ENCODE measurements around the gene MARCHF2. TPM values are rescaled to one million over a fixed set of nuclear protein-coding genes. Genes with fewer than 3 reads are reported as not detected.
A peak's percentile ranks its signal among the peaks of the same experiment; 100 is the strongest.
"Not testable (repeated sequence)": the region's sequence is repeated elsewhere in the genome, so short reads cannot be mapped to it uniquely, and the experiment has no call there.

MARCHF2 gene
- total RNA-seq, 1 experiment from 2014 or later, result 10.1 TPM

- DNase-seq; H3K4me1 ChIP-seq (ENCODE audit: low read length); H3K27me3 ChIP-seq (ENCODE audit: low read length); H3K9me3 ChIP-seq (ENCODE audit: low read length); H3K4me3 ChIP-seq (ENCODE audit: low read length); H3K9me2 ChIP-seq (replicated peaks; ENCODE audit: insufficient read depth, low read length); H3K36me3 ChIP-seq (ENCODE audit: insufficient read depth, low read length); H3K9ac ChIP-seq (ENCODE audit: low read length); H3K4me2 ChIP-seq (ENCODE audit: low read depth, low read length, poor library complexity, severe bottlenecking); H3K27ac ChIP-seq (ENCODE audit: low read length); H4K20me1 ChIP-seq (ENCODE audit: insufficient read depth, low read depth, low read length); H2AFZ ChIP-seq (ENCODE audit: low read length); H3K79me2 ChIP-seq (ENCODE audit: low read length): not testable (repeated sequence)
Measured at GRCh38 chr19:8385566-8385965, 27.5 kb upstream of the MARCHF2 start.

GRCh38 chr19:8386419-8386818, 26.7 kb upstream of the MARCHF2 start:
- Histone ChIP-seq H3K4me1 (ENCODE audit: low read length) (peaks cover 14% of the 10 kb centered on the region), H3K79me2 (ENCODE audit: low read length) (peaks cover 14% of the 10 kb centered on the region)
- H3K4me3 ChIP-seq (ENCODE audit: low read length); DNase-seq; H4K20me1 ChIP-seq (ENCODE audit: insufficient read depth, low read depth, low read length); H3K27ac ChIP-seq (ENCODE audit: low read length); H3K9ac ChIP-seq (ENCODE audit: low read length); H3K4me2 ChIP-seq (ENCODE audit: low read depth, low read length, poor library complexity, severe bottlenecking); H3K9me3 ChIP-seq (ENCODE audit: low read length); H3K27me3 ChIP-seq (ENCODE audit: low read length); H3K9me2 ChIP-seq (replicated peaks; ENCODE audit: insufficient read depth, low read length); H2AFZ ChIP-seq (ENCODE audit: low read length); H3K36me3 ChIP-seq (ENCODE audit: insufficient read depth, low read length): not testable (repeated sequence)

- Histone ChIP-seq H3K4me2 (ENCODE audit: low read depth, low read length, poor library complexity, severe bottlenecking) (no peak overlapping the region), H3K27ac (ENCODE audit: low read length) (no peak overlapping the region), H3K9ac (ENCODE audit: low read length) (no peak overlapping the region)
Measured at GRCh38 chr19:8386990-8387389, 26.1 kb upstream of the MARCHF2 start.

GRCh38 chr19:8387688-8388611, 25.2 kb upstream of the MARCHF2 start:
- Histone ChIP-seq H3K9me3 (ENCODE audit: low read length) (no peaks in the 10 kb centered on the region), H3K36me3 (ENCODE audit: insufficient read depth, low read length) (no peaks in the 10 kb centered on the region; the same call in 1 of the 2 replicates), H3K27me3 (ENCODE audit: low read length) (no peaks in the 10 kb centered on the region), H3K27ac (ENCODE audit: low read length) (no peak overlapping the region), H3K4me1 (ENCODE audit: low read length) (peaks cover 19% of the 10 kb centered on the region), H3K9ac (ENCODE audit: low read length) (no peak overlapping the region), H3K4me2 (ENCODE audit: low read depth, low read length, poor library complexity, severe bottlenecking) (no peak overlapping the region), H3K79me2 (ENCODE audit: low read length) (peaks cover 28% of the 10 kb centered on the region), H2AFZ (ENCODE audit: low read length) (no peak overlapping the region), H3K9me2 (replicated peaks; ENCODE audit: insufficient read depth, low read length) (no peaks in the 10 kb centered on the region), H4K20me1 (ENCODE audit: insufficient read depth, low read depth, low read length) (peaks cover 15% of the 10 kb centered on the region), H3K4me3 (ENCODE audit: low read length) (no peak overlapping the region)
- no peak for DNase-seq

More at GRCh38 chr19:8386990-8387389, 26.1 kb upstream of the MARCHF2 start:
- no peak for DNase-seq
- Histone ChIP-seq H2AFZ (ENCODE audit: low read length) (no peak overlapping the region), H3K4me3 (ENCODE audit: low read length) (no peak overlapping the region), H3K9me2 (replicated peaks; ENCODE audit: insufficient read depth, low read length) (no peaks in the 10 kb centered on the region), H3K36me3 (ENCODE audit: insufficient read depth, low read length) (no peaks in the 10 kb centered on the region; the same call in 1 of the 2 replicates), H3K27me3 (ENCODE audit: low read length) (no peaks in the 10 kb centered on the region), H4K20me1 (ENCODE audit: insufficient read depth, low read depth, low read length) (peaks cover 10% of the 10 kb centered on the region), H3K4me1 (ENCODE audit: low read length) (peaks cover 18% of the 10 kb centered on the region), H3K9me3 (ENCODE audit: low read length) (no peaks in the 10 kb centered on the region), H3K79me2 (ENCODE audit: low read length) (peaks cover 20% of the 10 kb centered on the region)

GRCh38 chr19:8388612-8388958, 24.5 kb upstream of the MARCHF2 start:
- Histone ChIP-seq H3K27me3 (ENCODE audit: low read length) (no peaks in the 10 kb centered on the region), H3K9ac (ENCODE audit: low read length) (peak overlapping the region; percentile 79; the same call in 1 of the 2 replicates), H3K79me2 (ENCODE audit: low read length) (peaks cover 34% of the 10 kb centered on the region)

GRCh38 chr19:8389891-8390616, 23.1 kb upstream of the MARCHF2 start, which contains the start of gene RAB11B:
Gene RAB11B (plus strand): TSS chr19:8390360. CDS start chr19:8390417, 57 bp downstream.
- H3K9me2 ChIP-seq (replicated peaks; ENCODE audit: insufficient read depth, low read length), result no peaks in the 10 kb centered on the region
- peak within 1 kb of the TSS; percentile 94 for H3K4me3 ChIP-seq (ENCODE audit: low read length)
- peak within 1 kb of the TSS; percentile 99 for H3K9ac ChIP-seq (ENCODE audit: low read length)
- H3K27ac ChIP-seq (ENCODE audit: low read length), result peak within 1 kb of the TSS; percentile 91
- H3K4me1 ChIP-seq (ENCODE audit: low read length), result peaks cover 19% of the 10 kb centered on the region
- peaks cover 49% of the 10 kb centered on the region for H3K79me2 ChIP-seq (ENCODE audit: low read length)
- H2AFZ ChIP-seq (ENCODE audit: low read length), result no peak within 1 kb of the TSS; the same call in 1 of the 2 replicates
- H3K27me3 ChIP-seq (ENCODE audit: low read length), result no peaks in the 10 kb centered on the region
- H3K36me3 ChIP-seq (ENCODE audit: insufficient read depth, low read length), result no peaks in the 10 kb centered on the region; the same call in 1 of the 2 replicates
- peak; percentile 100 for DNase-seq
- H3K4me2 ChIP-seq (ENCODE audit: low read depth, low read length, poor library complexity, severe bottlenecking), result peak within 1 kb of the TSS; percentile 87
- H4K20me1 ChIP-seq (ENCODE audit: insufficient read depth, low read depth, low read length), result peaks cover 25% of the 10 kb centered on the region
- no peaks in the 10 kb centered on the region for H3K9me3 ChIP-seq (ENCODE audit: low read length)

More at GRCh38 chr19:8388612-8388958, 24.5 kb upstream of the MARCHF2 start:
- DNase-seq, result no peak
- no peaks in the 10 kb centered on the region; the same call in 1 of the 2 replicates for H3K36me3 ChIP-seq (ENCODE audit: insufficient read depth, low read length)
- peaks cover 21% of the 10 kb centered on the region for H4K20me1 ChIP-seq (ENCODE audit: insufficient read depth, low read depth, low read length)
- H3K9me3 ChIP-seq (ENCODE audit: low read length), result no peaks in the 10 kb centered on the region
- no peak overlapping the region for H2AFZ ChIP-seq (ENCODE audit: low read length)
- H3K4me1 ChIP-seq (ENCODE audit: low read length), result peaks cover 19% of the 10 kb centered on the region
- peak overlapping the region; percentile 73; the same call in 1 of the 2 replicates for H3K4me3 ChIP-seq (ENCODE audit: low read length)
- H3K9me2 ChIP-seq (replicated peaks; ENCODE audit: insufficient read depth, low read length), result no peaks in the 10 kb centered on the region
- H3K4me2 ChIP-seq (ENCODE audit: low read depth, low read length, poor library complexity, severe bottlenecking), result peak overlapping the region; percentile 79
- no peak overlapping the region for H3K27ac ChIP-seq (ENCODE audit: low read length)

GRCh38 chr19:8390617-8390981, 22.5 kb upstream of the MARCHF2 start:
- H4K20me1 ChIP-seq (ENCODE audit: insufficient read depth, low read depth, low read length), result peaks cover 30% of the 10 kb centered on the region
- H3K36me3 ChIP-seq (ENCODE audit: insufficient read depth, low read length), result no peaks in the 10 kb centered on the region; the same call in 1 of the 2 replicates
- H3K4me2 ChIP-seq (ENCODE audit: low read depth, low read length, poor library complexity, severe bottlenecking), result peak overlapping the region; percentile 87
- no peak overlapping the region; the same call in 1 of the 2 replicates for H2AFZ ChIP-seq (ENCODE audit: low read length)
- H3K9me2 ChIP-seq (replicated peaks; ENCODE audit: insufficient read depth, low read length), result no peaks in the 10 kb centered on the region
- H3K9me3 ChIP-seq (ENCODE audit: low read length), result no peaks in the 10 kb centered on the region
- peak overlapping the region; percentile 91 for H3K27ac ChIP-seq (ENCODE audit: low read length)
- peak; percentile 97 for DNase-seq
- H3K4me1 ChIP-seq (ENCODE audit: low read length), result peaks cover 19% of the 10 kb centered on the region
- H3K79me2 ChIP-seq (ENCODE audit: low read length), result peaks cover 54% of the 10 kb centered on the region
- no peaks in the 10 kb centered on the region for H3K27me3 ChIP-seq (ENCODE audit: low read length)
- peak overlapping the region; percentile 94 for H3K4me3 ChIP-seq (ENCODE audit: low read length)
- H3K9ac ChIP-seq (ENCODE audit: low read length), result peak overlapping the region; percentile 99
